ENCODE data around the gene RIPPLY1. TPM values are rescaled to one million over a fixed set of nuclear protein-coding genes. Genes with fewer than 3 reads are reported as not detected.

The RIPPLY1 gene
- total RNA-seq, 1 experiment from 2014 or later: not detected

DNA sequence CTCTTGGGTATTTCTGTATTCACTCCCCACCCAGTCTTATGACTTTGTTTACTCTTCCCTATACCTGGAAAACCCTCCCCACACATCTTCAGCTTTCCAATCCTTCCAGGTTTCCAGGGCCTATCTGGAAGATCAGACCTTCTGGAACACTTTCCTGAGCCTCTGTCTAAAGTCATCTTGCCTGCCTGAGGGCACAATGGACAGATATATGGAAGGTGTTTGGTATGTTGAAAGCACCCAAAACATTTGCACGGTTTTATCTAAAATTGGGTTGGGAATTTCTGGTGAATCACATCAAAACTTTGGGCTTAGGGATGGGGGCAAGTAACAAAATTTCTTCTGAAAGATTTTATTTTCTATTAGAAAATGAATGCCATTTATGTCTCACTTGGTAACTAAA, 33.1 kb upstream of the RIPPLY1 start:
- no peak overlapping the region for H3K4me3 ChIP-seq (ENCODE audit: low read depth, low read length, poor library complexity, severe bottlenecking)
- DNase-seq (ENCODE audit: low spot score): no peak
- no peaks in the 10 kb centered on the region for H3K9me3 ChIP-seq (ENCODE audit: low read depth, low read length, poor library complexity, severe bottlenecking)
- TF ChIP-seq EZH2 (IDR thresholded peaks at IDR 0.05; ENCODE audit: borderline replicate concordance, low read depth, low read length, poor library complexity, severe bottlenecking): no peak
- TF ChIP-seq, protein P1, sequence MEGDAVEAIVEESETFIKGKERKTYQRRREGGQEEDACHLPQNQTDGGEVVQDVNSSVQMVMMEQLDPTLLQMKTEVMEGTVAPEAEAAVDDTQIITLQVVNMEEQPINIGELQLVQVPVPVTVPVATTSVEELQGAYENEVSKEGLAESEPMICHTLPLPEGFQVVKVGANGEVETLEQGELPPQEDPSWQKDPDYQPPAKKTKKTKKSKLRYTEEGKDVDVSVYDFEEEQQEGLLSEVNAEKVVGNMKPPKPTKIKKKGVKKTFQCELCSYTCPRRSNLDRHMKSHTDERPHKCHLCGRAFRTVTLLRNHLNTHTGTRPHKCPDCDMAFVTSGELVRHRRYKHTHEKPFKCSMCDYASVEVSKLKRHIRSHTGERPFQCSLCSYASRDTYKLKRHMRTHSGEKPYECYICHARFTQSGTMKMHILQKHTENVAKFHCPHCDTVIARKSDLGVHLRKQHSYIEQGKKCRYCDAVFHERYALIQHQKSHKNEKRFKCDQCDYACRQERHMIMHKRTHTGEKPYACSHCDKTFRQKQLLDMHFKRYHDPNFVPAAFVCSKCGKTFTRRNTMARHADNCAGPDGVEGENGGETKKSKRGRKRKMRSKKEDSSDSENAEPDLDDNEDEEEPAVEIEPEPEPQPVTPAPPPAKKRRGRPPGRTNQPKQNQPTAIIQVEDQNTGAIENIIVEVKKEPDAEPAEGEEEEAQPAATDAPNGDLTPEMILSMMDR (conservative IDR thresholded peaks at IDR 0.05; ENCODE audit: low read depth, low read length): no peak
- H3K4me1 ChIP-seq (ENCODE audit: insufficient read depth, low read length, poor library complexity, severe bottlenecking): no peaks in the 10 kb centered on the region
- ChIA-PET POLR2A (ENCODE audit: low non-redundant PET) (no interaction called here), CTCF (no interaction called here)
- H3K36me3 ChIP-seq (ENCODE audit: insufficient read depth, low read length, poor library complexity, severe bottlenecking): no peaks in the 10 kb centered on the region
- no peak overlapping the region for H3K27ac ChIP-seq (ENCODE audit: low read depth, low read length, poor library complexity, severe bottlenecking)
- intact Hi-C loops (cut with micrococcal nuclease; ENCODE audit: unreplicated experiment): no loop called here
- BruUV-seq (replicated peaks): no TSS peak
- H3K27me3 ChIP-seq (replicated peaks; ENCODE audit: insufficient read depth, low read depth, low read length, poor library complexity): no peaks in the 10 kb centered on the region

DNA sequence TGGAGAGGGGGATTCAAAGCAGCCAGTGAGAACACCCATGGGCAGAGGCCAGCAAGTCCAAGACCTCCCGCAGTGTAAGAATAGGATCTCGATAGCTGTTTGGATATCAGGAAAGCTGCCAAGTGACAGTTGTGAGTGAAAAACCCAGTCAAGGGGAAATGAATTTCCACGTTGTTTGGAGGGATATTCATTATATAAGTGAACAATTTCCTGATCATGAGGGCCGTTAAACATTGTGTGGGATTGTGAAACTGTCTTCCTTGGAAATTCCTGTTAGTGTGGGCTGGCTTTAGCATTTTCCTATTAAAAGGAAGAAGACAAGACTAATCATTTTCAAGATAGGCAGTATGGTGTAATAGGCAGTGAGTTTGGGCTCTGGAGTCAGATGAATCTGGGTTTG, 32.0 kb upstream of the RIPPLY1 start:
- BruUV-seq (replicated peaks): no TSS peak
- Histone ChIP-seq H3K4me3 (ENCODE audit: low read depth, low read length, poor library complexity, severe bottlenecking) (no peak overlapping the region), H3K27me3 (replicated peaks; ENCODE audit: insufficient read depth, low read depth, low read length, poor library complexity) (no peaks in the 10 kb centered on the region), H3K4me1 (ENCODE audit: insufficient read depth, low read length, poor library complexity, severe bottlenecking) (no peaks in the 10 kb centered on the region), H3K36me3 (ENCODE audit: insufficient read depth, low read length, poor library complexity, severe bottlenecking) (no peaks in the 10 kb centered on the region), H3K27ac (ENCODE audit: low read depth, low read length, poor library complexity, severe bottlenecking) (no peak overlapping the region), H3K9me3 (ENCODE audit: low read depth, low read length, poor library complexity, severe bottlenecking) (no peaks in the 10 kb centered on the region)
- peak; percentile 35 for DNase-seq (ENCODE audit: low spot score)
- intact Hi-C loops (cut with micrococcal nuclease; ENCODE audit: unreplicated experiment): no loop called here
- ChIA-PET POLR2A (ENCODE audit: low non-redundant PET) (no interaction called here), CTCF (interaction anchor here (0.6 kb wide), 1 partner anchor 72 kb away, joined by 3 read pairs; no protein-coding TSS in a partner anchor)
- TF ChIP-seq, protein P1 (conservative IDR thresholded peaks at IDR 0.05; ENCODE audit: low read depth, low read length): no peak
- TF ChIP-seq EZH2 (IDR thresholded peaks at IDR 0.05; ENCODE audit: borderline replicate concordance, low read depth, low read length, poor library complexity, severe bottlenecking): no peak

DNA sequence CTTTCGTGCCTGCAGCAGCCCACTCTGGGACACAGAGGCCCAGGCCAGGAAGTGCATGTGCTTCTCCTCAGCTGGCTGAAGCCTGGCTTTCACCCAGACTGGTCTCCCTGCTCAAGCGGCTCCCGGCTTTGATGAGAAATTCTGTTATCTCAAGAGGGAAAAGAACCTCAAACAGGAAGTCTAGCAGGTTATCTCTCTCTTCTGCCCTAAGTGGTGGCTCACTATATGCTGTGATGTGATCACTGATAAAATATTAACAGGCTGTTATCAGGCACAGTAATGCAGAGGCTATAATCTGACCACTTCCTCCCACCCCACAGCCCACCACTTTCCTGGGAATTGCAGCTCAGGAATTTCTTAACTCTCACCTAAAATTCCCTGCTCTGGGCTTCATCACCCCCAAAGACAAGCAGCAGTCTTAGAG, 30.4 kb upstream of the RIPPLY1 start:
- DNase-seq (ENCODE audit: low spot score): no peak
- TF ChIP-seq EZH2 (IDR thresholded peaks at IDR 0.05; ENCODE audit: borderline replicate concordance, low read depth, low read length, poor library complexity, severe bottlenecking): no peak
- TF ChIP-seq, protein P1 (conservative IDR thresholded peaks at IDR 0.05; ENCODE audit: low read depth, low read length): no peak
- H3K4me3 ChIP-seq (ENCODE audit: low read depth, low read length, poor library complexity, severe bottlenecking): no peak overlapping the region
- no peaks in the 10 kb centered on the region for H3K9me3 ChIP-seq (ENCODE audit: low read depth, low read length, poor library complexity, severe bottlenecking)
- BruUV-seq (replicated peaks): no TSS peak
- intact Hi-C loops (cut with micrococcal nuclease; ENCODE audit: unreplicated experiment): no loop called here
- no peak overlapping the region for H3K27ac ChIP-seq (ENCODE audit: low read depth, low read length, poor library complexity, severe bottlenecking)
- no peaks in the 10 kb centered on the region for H3K36me3 ChIP-seq (ENCODE audit: insufficient read depth, low read length, poor library complexity, severe bottlenecking)
- ChIA-PET POLR2A (ENCODE audit: low non-redundant PET) (no interaction called here), CTCF (no interaction called here)
- no peaks in the 10 kb centered on the region for H3K27me3 ChIP-seq (replicated peaks; ENCODE audit: insufficient read depth, low read depth, low read length, poor library complexity)
- H3K4me1 ChIP-seq (ENCODE audit: insufficient read depth, low read length, poor library complexity, severe bottlenecking): no peaks in the 10 kb centered on the region

All from A673 (cell line).